NCI-H1092 treated with DMSO at 0.1 percent for 48 hours (cell line): Measurements from ENCODE around the gene DTD1.
A peak's percentile ranks its signal among the peaks of the same experiment; 100 is the strongest.

Source experiments
- DNase-seq: peaks from one replicate; lab custom pipeline; 2025; lab: John Stamatoyannopoulos, UW

DTD1 gene

GRCh38 chr20:18705910-18706309 lies 118.1 kb downstream of the DTD1 start:
- peak; percentile 50 for DNase-seq

GRCh38 chr20:18712131-18712530 lies 124.3 kb downstream of the DTD1 start:
- no peak for DNase-seq

GRCh38 chr20:18712882-18713281 lies 125.0 kb downstream of the DTD1 start:
- no peak for DNase-seq

GRCh38 chr20:18715564-18715963 lies 127.7 kb downstream of the DTD1 start:
- no peak for DNase-seq

- no peak for DNase-seq
Observed at GRCh38 chr20:18717062-18717461, 129.2 kb downstream of the DTD1 start.

- DNase-seq = no peak
Observed at GRCh38 chr20:18718129-18718528, 130.3 kb downstream of the DTD1 start.

- DNase-seq = no peak
Observed at GRCh38 chr20:18719426-18719825, 131.6 kb downstream of the DTD1 start.

GRCh38 chr20:18721551-18722115 lies 133.8 kb downstream of the DTD1 start:
- no peak for DNase-seq

- DNase-seq = no peak
Observed at GRCh38 chr20:18722371-18722770, 134.5 kb downstream of the DTD1 start.

GRCh38 chr20:18724077-18724476 lies 136.2 kb downstream of the DTD1 start:
- DNase-seq = no peak

- no peak for DNase-seq
Observed at GRCh38 chr20:18724788-18725464, 137.1 kb downstream of the DTD1 start.

GRCh38 chr20:18727032-18727508 lies 139.2 kb downstream of the DTD1 start:
- peak; percentile 53 for DNase-seq

GRCh38 chr20:18728165-18728869 lies 140.5 kb downstream of the DTD1 start:
- DNase-seq = no peak

- no peak for DNase-seq
Observed at GRCh38 chr20:18728870-18729224, 141.0 kb downstream of the DTD1 start.

- no peak for DNase-seq
Observed at GRCh38 chr20:18729231-18729825, 141.5 kb downstream of the DTD1 start.

- no peak for DNase-seq
Observed at GRCh38 chr20:18731940-18732339, 144.1 kb downstream of the DTD1 start.

GRCh38 chr20:18734525-18735189 lies 146.8 kb downstream of the DTD1 start:
- no peak for DNase-seq

GRCh38 chr20:18737140-18737539 lies 149.3 kb downstream of the DTD1 start:
- no peak for DNase-seq

- DNase-seq = no peak
Observed at GRCh38 chr20:18738055-18738454, 150.2 kb downstream of the DTD1 start.

- DNase-seq = no peak
Observed at GRCh38 chr20:18738888-18739287, 151.0 kb downstream of the DTD1 start.

GRCh38 chr20:18739751-18740166 lies 151.9 kb downstream of the DTD1 start:
- DNase-seq = no peak

GRCh38 chr20:18740726-18741125 lies 152.9 kb downstream of the DTD1 start:
- DNase-seq = no peak
